Panc1 (cell line): ENCODE results near the gene PPARD.

Experiments used
- POLR2AphosphoS5 ChIP-seq: IDR thresholded peaks from 2 replicates; pipeline ENCODE4 v1.6.1; 2012; ENCODE audit warnings: mild to moderate bottlenecking, low read depth, low read length, moderate library complexity
- SIN3A ChIP-seq: IDR thresholded peaks from 2 replicates; pipeline ENCODE4 v1.6.1; 2012; ENCODE audit warnings: low read depth, mild to moderate bottlenecking, low read length, moderate library complexity, borderline replicate concordance; ENCODE audit not compliant: insufficient read depth
- TCF7L2 ChIP-seq: IDR thresholded peaks from 2 replicates; pipeline ENCODE4 v1.6.1; 2011; ENCODE audit warnings: mild to moderate bottlenecking, low read depth, low read length, inconsistent platforms
- TF ChIP-seq, protein P1 (sequence below): fragments of 450-650 bp; IDR thresholded peaks from 2 replicates; pipeline ENCODE4 v1.5.1; 2017; ENCODE audit warnings: mild to moderate bottlenecking
- TF ChIP-seq, protein P2 (sequence below), 2 experiments: IDR thresholded peaks; 2 replicates each; pipeline ENCODE4 v1.6.1; 2011 to 2012; ENCODE audit warnings: low read depth in 2 of 2, control low read depth in 1 of 2, low read length in 1 of 2, mild to moderate bottlenecking in 1 of 2, moderate library complexity in 1 of 2; ENCODE audit not compliant: insufficient read depth in 1 of 2

DNA sequence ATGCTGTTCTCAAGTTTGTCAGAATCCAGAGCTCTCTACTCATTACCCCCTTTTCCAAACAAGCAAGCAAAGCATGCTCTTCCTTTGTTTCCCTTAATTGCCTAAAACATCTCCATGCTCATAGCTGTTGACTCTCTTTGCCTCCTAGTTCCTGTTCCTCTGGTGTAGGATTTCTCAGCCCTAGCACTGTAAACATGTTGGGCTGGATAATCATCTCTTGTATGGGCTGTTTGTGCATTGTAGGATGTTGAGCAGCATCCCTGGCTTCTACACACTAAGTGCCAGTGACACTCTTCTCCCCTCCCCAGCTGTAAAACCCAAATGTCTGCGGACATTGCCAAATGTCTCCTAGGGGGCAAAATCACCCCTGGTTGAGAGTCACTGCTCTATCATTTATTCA, 14.0 kb downstream of the PPARD start:
- TF ChIP-seq, protein P1, sequence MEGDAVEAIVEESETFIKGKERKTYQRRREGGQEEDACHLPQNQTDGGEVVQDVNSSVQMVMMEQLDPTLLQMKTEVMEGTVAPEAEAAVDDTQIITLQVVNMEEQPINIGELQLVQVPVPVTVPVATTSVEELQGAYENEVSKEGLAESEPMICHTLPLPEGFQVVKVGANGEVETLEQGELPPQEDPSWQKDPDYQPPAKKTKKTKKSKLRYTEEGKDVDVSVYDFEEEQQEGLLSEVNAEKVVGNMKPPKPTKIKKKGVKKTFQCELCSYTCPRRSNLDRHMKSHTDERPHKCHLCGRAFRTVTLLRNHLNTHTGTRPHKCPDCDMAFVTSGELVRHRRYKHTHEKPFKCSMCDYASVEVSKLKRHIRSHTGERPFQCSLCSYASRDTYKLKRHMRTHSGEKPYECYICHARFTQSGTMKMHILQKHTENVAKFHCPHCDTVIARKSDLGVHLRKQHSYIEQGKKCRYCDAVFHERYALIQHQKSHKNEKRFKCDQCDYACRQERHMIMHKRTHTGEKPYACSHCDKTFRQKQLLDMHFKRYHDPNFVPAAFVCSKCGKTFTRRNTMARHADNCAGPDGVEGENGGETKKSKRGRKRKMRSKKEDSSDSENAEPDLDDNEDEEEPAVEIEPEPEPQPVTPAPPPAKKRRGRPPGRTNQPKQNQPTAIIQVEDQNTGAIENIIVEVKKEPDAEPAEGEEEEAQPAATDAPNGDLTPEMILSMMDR = no peak
- no peak for TF ChIP-seq TCF7L2
- no peak for TF ChIP-seq POLR2AphosphoS5
- TF ChIP-seq, protein P2, sequence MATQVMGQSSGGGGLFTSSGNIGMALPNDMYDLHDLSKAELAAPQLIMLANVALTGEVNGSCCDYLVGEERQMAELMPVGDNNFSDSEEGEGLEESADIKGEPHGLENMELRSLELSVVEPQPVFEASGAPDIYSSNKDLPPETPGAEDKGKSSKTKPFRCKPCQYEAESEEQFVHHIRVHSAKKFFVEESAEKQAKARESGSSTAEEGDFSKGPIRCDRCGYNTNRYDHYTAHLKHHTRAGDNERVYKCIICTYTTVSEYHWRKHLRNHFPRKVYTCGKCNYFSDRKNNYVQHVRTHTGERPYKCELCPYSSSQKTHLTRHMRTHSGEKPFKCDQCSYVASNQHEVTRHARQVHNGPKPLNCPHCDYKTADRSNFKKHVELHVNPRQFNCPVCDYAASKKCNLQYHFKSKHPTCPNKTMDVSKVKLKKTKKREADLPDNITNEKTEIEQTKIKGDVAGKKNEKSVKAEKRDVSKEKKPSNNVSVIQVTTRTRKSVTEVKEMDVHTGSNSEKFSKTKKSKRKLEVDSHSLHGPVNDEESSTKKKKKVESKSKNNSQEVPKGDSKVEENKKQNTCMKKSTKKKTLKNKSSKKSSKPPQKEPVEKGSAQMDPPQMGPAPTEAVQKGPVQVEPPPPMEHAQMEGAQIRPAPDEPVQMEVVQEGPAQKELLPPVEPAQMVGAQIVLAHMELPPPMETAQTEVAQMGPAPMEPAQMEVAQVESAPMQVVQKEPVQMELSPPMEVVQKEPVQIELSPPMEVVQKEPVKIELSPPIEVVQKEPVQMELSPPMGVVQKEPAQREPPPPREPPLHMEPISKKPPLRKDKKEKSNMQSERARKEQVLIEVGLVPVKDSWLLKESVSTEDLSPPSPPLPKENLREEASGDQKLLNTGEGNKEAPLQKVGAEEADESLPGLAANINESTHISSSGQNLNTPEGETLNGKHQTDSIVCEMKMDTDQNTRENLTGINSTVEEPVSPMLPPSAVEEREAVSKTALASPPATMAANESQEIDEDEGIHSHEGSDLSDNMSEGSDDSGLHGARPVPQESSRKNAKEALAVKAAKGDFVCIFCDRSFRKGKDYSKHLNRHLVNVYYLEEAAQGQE (IDR thresholded peaks at IDR 0.05; ENCODE audit: insufficient read depth in 1 of 2, low read depth in 2 of 2, low read length in 1 of 2) = no peak
- TF ChIP-seq SIN3A = no peak
